Thyroid gland (tissue), 4 donors: Measurements from ENCODE around the gene PHLDB1. TPM values are rescaled to one million over a fixed set of nuclear protein-coding genes. Genes with fewer than 3 reads are reported as not detected.
A peak's percentile ranks its signal among the peaks of the same experiment; 100 is the strongest.

Experiments
- DNase-seq, 2 donors: peaks; one replicate each; pipeline ENCODE4 v3.0.0-alpha.2; 2019
- H3K27ac ChIP-seq, 3 donors: fragments of 200-600 bp; sonication (generic); 1 replicate in 2 of 3; 2 replicates in 1 of 3; pipeline ENCODE4 v1.5.1; 2016 to 2019; ENCODE audit warnings: mild to moderate bottlenecking in 1 of 3, moderate library complexity in 1 of 3
- H3K27me3 ChIP-seq: fragments of 200-600 bp; sonication (generic); one replicate; pipeline ENCODE4 v1.5.1; 2019
- H3K36me3 ChIP-seq, 2 donors: fragments of 200-600 bp; sonication (generic); one replicate each; pipeline ENCODE4 v1.5.1; 2016 to 2019
- H3K4me1 ChIP-seq, 2 donors: fragments of 200-600 bp; sonication (generic); one replicate each; pipeline ENCODE4 v1.5.1; 2017 to 2019
- H3K4me3 ChIP-seq, 3 donors: fragments of 200-600 bp; sonication (generic); replicated peaks in 1 of 3; 1 replicate in 2 of 3; 2 replicates in 1 of 3; pipeline ENCODE4 v1.5.1; 2016; ENCODE audit warnings: mild to moderate bottlenecking in 1 of 3
- H3K9me3 ChIP-seq: fragments of 200-600 bp; sonication (generic); one replicate; pipeline ENCODE4 v1.5.1; 2017
- POLR2A ChIP-seq, 2 donors: fragments of 450-650 bp; IDR thresholded peaks; one replicate each; pipeline ENCODE4 v1.6.1; 2017; ENCODE audit warnings: antibody characterized with exemption in 2 of 2, mild to moderate bottlenecking in 2 of 2, moderate library complexity in 1 of 2
- WGBS, 2 donors: methylation state at CpG; one replicate each; pipeline ENCODE4 v1.1.5; 2017; 5-methylcytosine and 5-hydroxymethylcytosine counted together
- intact Hi-C: fragments of 100-400 bp; cut with DNase I; formaldehyde crosslinking; loops from one replicate; pipeline ENCODE4 v1.15.1; 2023
- total RNA-seq, 4 donors: library from RNA; depleted of rRNA; stranded (reverse); fragments of >200 nt; gene quantifications; one replicate each; pipeline ENCODE4 v1.2.3, GENCODE V29; 2016
- TF ChIP-seq, protein P1 (sequence below), 6 experiments: fragments of 200-600 bp in 3 of 6; fragments of 450-650 bp in 3 of 6; sonication (generic) in 3 of 6; IDR thresholded peaks; one replicate each; pipeline ENCODE4 v1.5.1; 2016 to 2019; ENCODE audit warnings: antibody characterized with exemption in 6 of 6, mild to moderate bottlenecking in 2 of 6, inconsistent platforms in 1 of 6, moderate library complexity in 1 of 6

PHLDB1 gene
- total RNA-seq, 4 donors from 2014 or later, result 73.2 to 158 (median 120) TPM

DNA sequence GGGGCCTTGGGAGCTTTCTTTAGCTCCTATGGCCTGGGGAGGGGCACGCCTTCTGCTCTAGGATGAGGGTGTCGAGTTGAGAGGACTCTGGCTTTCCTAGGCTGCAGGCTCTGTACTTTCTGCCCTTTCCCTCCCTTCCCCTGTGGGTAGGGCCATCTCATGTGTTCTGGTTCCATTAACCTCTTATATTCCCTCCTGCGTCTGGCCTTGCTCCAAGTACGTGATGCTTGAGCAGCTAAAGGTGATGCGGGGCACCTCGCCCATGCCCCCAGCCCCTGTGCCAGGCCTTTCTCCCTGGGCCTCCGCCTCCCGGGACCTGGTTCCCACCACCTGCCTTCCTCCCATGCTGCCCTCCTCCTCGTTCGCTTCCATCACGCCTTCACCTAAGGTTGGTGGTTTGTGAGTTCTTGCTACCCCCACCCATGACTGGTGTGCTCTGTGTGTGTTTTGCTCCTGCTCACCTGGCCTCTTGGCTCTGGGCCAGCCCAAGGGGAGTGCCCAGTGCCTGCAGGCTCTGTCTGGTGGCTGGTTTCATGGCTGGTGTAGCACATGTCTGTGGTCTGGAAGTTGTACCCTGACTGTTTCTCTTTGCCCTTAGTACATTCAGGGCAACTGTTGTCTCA, 34.1 kb downstream of the PHLDB1 start:
- H3K4me1 ChIP-seq, result peaks cover 27 to 41% of the 10 kb centered on the region in 2 donors
- H3K27ac ChIP-seq, result peak overlapping the region; percentile 53 to 75 (median 63)
- intact Hi-C loops, result no loop called here
- H3K4me3 ChIP-seq, result no peak overlapping the region
- peak; percentile 97 for DNase-seq
- H3K27me3 ChIP-seq, result no peaks in the 10 kb centered on the region
- 44 to 70% methylated on average over 10 to 11 of the region's 11 CpGs for WGBS, 2 donors
- H3K36me3 ChIP-seq, result peaks cover 30% of the 10 kb centered on the region in 2 donors
- no peak for TF ChIP-seq POLR2A (IDR thresholded peaks at IDR 0.05)
- TF ChIP-seq, protein P1, sequence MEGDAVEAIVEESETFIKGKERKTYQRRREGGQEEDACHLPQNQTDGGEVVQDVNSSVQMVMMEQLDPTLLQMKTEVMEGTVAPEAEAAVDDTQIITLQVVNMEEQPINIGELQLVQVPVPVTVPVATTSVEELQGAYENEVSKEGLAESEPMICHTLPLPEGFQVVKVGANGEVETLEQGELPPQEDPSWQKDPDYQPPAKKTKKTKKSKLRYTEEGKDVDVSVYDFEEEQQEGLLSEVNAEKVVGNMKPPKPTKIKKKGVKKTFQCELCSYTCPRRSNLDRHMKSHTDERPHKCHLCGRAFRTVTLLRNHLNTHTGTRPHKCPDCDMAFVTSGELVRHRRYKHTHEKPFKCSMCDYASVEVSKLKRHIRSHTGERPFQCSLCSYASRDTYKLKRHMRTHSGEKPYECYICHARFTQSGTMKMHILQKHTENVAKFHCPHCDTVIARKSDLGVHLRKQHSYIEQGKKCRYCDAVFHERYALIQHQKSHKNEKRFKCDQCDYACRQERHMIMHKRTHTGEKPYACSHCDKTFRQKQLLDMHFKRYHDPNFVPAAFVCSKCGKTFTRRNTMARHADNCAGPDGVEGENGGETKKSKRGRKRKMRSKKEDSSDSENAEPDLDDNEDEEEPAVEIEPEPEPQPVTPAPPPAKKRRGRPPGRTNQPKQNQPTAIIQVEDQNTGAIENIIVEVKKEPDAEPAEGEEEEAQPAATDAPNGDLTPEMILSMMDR (IDR thresholded peaks at IDR 0.05), result no peak
- no peaks in the 10 kb centered on the region for H3K9me3 ChIP-seq

DNA sequence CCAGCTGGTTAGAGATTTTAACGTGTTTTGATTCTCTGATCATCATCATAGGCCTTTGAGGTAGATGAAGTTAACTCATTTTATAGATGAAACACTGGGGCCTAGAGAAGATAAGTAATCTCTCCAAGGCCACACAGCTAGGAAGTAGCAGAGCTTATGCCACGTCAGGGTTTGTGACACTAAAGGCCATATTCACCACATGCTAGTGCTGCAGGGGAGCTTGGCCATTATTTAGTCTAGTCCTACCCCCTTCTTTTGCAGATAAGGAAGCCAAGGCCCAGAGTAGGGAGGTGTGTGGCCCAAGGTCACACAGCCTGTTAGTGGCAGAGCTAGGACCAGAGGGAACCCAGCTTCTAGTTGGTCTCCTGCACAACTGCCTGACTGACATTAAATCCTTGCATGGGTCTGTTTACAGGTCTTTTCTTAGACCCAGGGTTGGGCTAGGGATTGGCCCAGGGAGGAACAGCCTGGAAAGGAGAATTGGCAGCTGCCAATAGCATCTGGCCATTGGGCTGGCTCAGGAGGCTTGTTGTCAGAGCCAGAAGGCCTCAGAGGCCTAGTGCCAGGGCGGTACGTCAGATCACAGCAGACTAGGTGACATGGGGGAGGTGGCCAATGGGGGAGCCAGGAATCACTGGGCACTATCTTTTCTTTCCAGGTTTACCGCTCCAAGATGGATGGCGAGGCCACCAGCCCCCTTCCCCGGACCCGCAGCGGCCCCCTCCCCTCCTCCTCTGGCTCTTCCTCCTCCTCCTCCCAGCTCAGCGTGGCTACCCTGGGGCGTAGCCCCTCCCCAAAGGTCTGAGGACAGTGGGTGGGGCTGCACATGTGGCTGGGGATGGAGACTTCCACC, 36.0 kb downstream of the PHLDB1 start:
- H3K36me3 ChIP-seq, result peaks cover 40 to 43% of the 10 kb centered on the region in 2 donors
- DNase-seq, result no peak
- no peak overlapping the region for H3K4me3 ChIP-seq
- TF ChIP-seq, protein P1 (IDR thresholded peaks at IDR 0.05), result no peak
- TF ChIP-seq POLR2A (IDR thresholded peaks at IDR 0.05), result no peak
- intact Hi-C loops, result no loop called here
- H3K9me3 ChIP-seq, result no peaks in the 10 kb centered on the region
- no peaks in the 10 kb centered on the region for H3K27me3 ChIP-seq
- 67 to 73% methylated on average over 8 to 11 of the region's 11 CpGs for WGBS, 2 donors
- peaks cover 27 to 41% of the 10 kb centered on the region in 2 donors for H3K4me1 ChIP-seq
- H3K27ac ChIP-seq, result no peak overlapping the region

DNA sequence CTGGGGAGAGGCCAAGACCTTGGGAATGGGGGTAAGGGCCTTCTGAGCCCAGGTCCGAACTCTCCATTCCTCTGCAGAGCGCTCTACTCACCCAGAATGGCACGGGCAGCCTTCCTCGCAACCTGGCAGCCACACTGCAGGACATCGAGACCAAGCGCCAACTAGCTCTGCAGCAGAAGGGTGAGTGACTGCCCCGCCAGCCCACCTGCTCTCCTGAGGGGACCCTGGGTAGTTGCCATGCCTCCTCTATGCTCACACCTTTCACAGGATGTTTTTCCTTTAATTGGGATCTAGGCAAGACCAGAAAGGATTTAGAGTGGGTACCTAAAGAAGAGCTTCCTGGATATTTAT, 36.6 kb downstream of the PHLDB1 start:
- no peak for DNase-seq
- Histone ChIP-seq H3K36me3 (peaks cover 44 to 49% of the 10 kb centered on the region in 2 donors), H3K27ac (no peak overlapping the region), H3K4me1 (peaks cover 23 to 39% of the 10 kb centered on the region in 2 donors), H3K27me3 (no peaks in the 10 kb centered on the region), H3K9me3 (no peaks in the 10 kb centered on the region), H3K4me3 (no peak overlapping the region)
- TF ChIP-seq, protein P1 (IDR thresholded peaks at IDR 0.05), result no peak
- TF ChIP-seq POLR2A (IDR thresholded peaks at IDR 0.05), result no peak
- intact Hi-C loops, result no loop called here
- 96 to 100% methylated on average over 5 to 7 of the region's 7 CpGs for WGBS, 2 donors

DNA sequence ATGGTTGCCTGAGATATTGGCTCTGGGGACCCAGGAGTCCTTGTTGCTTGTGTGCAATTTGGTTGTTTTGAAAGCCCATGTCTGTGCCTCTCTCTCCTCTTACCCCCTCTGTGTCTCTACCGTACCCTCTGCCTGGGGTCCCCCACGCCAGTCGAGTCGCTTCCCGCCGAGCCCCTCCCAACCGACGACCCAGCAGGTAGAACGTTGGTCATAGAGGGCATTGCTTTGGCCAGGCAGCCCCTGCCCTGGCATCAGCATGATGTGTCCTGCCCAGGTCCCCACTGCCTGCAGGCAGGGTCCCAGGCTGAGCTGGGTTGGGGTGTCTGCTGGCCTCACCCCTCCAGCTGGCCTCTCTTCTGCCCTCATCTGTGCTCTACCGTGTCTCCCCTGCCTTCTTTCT, 37.1 kb downstream of the PHLDB1 start:
- Histone ChIP-seq H3K4me3 (no peak overlapping the region), H3K27me3 (no peaks in the 10 kb centered on the region), H3K9me3 (no peaks in the 10 kb centered on the region), H3K36me3 (peaks cover 48 to 49% of the 10 kb centered on the region in 2 donors), H3K27ac (no peak overlapping the region), H3K4me1 (peaks cover 23 to 34% of the 10 kb centered on the region in 2 donors)
- intact Hi-C loops, result no loop called here
- 88 to 95% methylated on average over 10 of the region's 10 CpGs for WGBS, 2 donors
- TF ChIP-seq, protein P1 (IDR thresholded peaks at IDR 0.05), result no peak
- TF ChIP-seq POLR2A (IDR thresholded peaks at IDR 0.05), result no peak
- DNase-seq, result no peak
